ENCODE measurements around the gene SUN5.

- no peak for TF ChIP-seq POLR2A (IDR thresholded peaks at IDR 0.05; ENCODE audit: low read length)
- TF ChIP-seq GATA1 (IDR thresholded peaks at IDR 0.05; ENCODE audit: low read depth, low read length): no peak
Observed at GRCh38 chr20:33024243-33024560, 20.0 kb upstream of the SUN5 start.

All from erythroblast (primary cell).